ENCODE measurements around the gene CNTN6.

Gene CNTN6

DNA sequence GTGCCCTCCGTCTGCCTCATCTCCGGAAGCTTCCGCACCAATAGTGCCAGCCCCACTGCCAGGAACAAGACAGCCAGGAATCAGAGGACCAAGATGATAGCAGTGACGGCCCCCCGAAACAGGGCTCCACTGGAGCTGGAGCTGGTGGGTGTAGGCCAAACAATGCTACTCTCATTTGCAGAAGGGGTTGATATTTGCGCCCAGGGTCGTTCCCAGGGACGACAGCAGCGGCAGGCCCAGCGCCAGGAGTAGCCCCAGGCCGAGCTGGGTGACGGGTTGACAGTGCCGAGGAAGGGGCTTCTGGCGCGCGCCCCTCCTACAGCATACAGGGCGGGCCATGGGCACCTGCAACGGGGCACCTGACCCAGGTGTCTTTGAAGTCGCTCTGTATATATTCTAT, 301.4 kb downstream of the CNTN6 start:
- Histone ChIP-seq H4K8ac (ENCODE audit: low read depth, low read length) (no peak overlapping the region), H2BK15ac (replicated peaks; ENCODE audit: low read depth) (no peak overlapping the region), H2AK5ac (ENCODE audit: low read length) (no peak overlapping the region), H3K79me2 (ENCODE audit: control insufficient read depth, insufficient read depth, low read length) (no peaks in the 10 kb centered on the region), H3K27ac (ENCODE audit: low read depth, low read length) (no peak overlapping the region), H3K4me1 (ENCODE audit: control insufficient read depth, low read depth, low read length) (no peaks in the 10 kb centered on the region), H3K9ac (ENCODE audit: low read length) (no peak overlapping the region), H3K18ac (ENCODE audit: low read length) (no peak overlapping the region), H2BK5ac (ENCODE audit: low read length) (no peak overlapping the region), H3K56ac (ENCODE audit: low read length) (no peak overlapping the region), H4K5ac (ENCODE audit: low read length) (no peak overlapping the region), H3K36me3 (ENCODE audit: control insufficient read depth, insufficient read depth, low read length) (no peaks in the 10 kb centered on the region), H3K79me1 (ENCODE audit: low read length) (no peaks in the 10 kb centered on the region), H3K4ac (ENCODE audit: low read depth, low read length) (no peak overlapping the region), H2BK120ac (ENCODE audit: low read depth, low read length) (no peak overlapping the region), H3K27me3 (ENCODE audit: insufficient read depth, low read length, poor library complexity) (no peaks in the 10 kb centered on the region), H3K4me3 (ENCODE audit: low read length) (no peak overlapping the region), H3K23ac (ENCODE audit: low read length) (no peak overlapping the region), H3K4me2 (ENCODE audit: low read length) (no peak overlapping the region)
- no CpG with 5 or more reads among the region's 19 CpGs for WGBS (ENCODE audit: extremely low coverage, insufficient coverage, low lambda C conversion rate)
- DNase-seq = no peak

DNA sequence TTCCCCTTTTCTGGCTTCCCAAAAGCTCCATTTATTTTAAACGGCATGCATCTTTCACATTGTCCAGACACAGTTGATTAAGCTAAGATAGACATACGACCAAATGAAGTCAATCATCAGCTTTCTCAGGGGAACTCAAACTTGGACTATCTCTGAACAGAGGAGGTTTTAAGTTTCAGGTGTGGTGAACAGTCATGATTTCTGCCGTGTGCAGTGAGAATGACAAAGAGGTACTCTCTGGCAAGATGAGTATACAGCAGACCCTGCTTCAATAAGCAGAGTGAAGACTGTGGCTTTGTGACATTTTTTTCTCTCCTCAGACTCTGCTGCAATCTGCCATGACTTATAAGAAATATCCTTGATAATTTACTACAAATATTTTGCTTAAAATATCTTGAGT, 307.7 kb downstream of the CNTN6 start:
- no peak overlapping the region for H3K27ac ChIP-seq (ENCODE audit: low read depth, low read length)
- no peaks in the 10 kb centered on the region for H3K4me1 ChIP-seq (ENCODE audit: control insufficient read depth, low read depth, low read length)
- H2BK15ac ChIP-seq (replicated peaks; ENCODE audit: low read depth) = no peak overlapping the region
- no peaks in the 10 kb centered on the region for H3K36me3 ChIP-seq (ENCODE audit: control insufficient read depth, insufficient read depth, low read length)
- H3K79me1 ChIP-seq (ENCODE audit: low read length) = no peaks in the 10 kb centered on the region
- H3K18ac ChIP-seq (ENCODE audit: low read length) = no peak overlapping the region
- no peak overlapping the region for H3K56ac ChIP-seq (ENCODE audit: low read length)
- H3K4me3 ChIP-seq (ENCODE audit: low read length) = no peak overlapping the region
- no peak overlapping the region for H3K9ac ChIP-seq (ENCODE audit: low read length)
- DNase-seq = no peak
- no peaks in the 10 kb centered on the region for H3K27me3 ChIP-seq (ENCODE audit: insufficient read depth, low read length, poor library complexity)
- H3K23ac ChIP-seq (ENCODE audit: low read length) = no peak overlapping the region
- H2BK120ac ChIP-seq (ENCODE audit: low read depth, low read length) = no peak overlapping the region
- no peak overlapping the region for H2AK5ac ChIP-seq (ENCODE audit: low read length)
- H3K4me2 ChIP-seq (ENCODE audit: low read length) = no peak overlapping the region
- no peak overlapping the region for H2BK5ac ChIP-seq (ENCODE audit: low read length)
- WGBS (ENCODE audit: extremely low coverage, insufficient coverage, low lambda C conversion rate) = no CpG with 5 or more reads among the region's 3 CpGs
- H3K79me2 ChIP-seq (ENCODE audit: control insufficient read depth, insufficient read depth, low read length) = no peaks in the 10 kb centered on the region
- H3K4ac ChIP-seq (ENCODE audit: low read depth, low read length) = no peak overlapping the region
- no peak overlapping the region for H4K8ac ChIP-seq (ENCODE audit: low read depth, low read length)
- no peak overlapping the region for H4K5ac ChIP-seq (ENCODE audit: low read length)

DNA sequence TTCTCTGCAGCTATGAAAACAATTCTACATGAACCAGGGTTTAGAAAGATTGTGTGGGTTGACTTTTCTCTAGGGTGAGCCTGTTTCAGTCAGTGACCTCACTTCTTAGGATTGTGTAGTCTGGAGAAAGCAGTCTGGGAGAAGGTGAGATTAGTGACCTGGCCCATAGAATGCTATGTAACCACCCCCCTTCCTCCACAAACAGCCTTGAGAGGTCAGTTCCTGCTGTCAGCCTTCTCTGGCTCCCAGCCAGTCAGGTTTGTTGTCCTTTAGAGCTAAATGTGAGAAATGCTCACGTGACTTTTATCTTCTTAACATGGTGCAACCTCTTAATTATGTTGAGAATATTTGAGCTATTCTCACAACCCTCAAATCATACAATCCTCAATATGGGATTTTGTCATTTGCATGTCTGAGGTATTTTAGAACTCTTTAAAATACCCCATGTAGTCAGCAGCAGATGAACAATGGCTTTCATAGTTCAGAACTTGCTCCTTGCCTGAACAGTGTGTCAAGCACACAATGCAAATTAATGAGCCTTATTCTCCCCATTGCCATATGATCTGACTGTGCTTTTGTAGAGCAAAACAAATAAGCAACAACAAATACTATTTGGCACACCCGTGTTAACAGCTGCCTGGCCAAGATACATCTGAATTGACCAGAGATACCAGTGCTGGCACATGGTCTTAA, 311.6 kb downstream of the CNTN6 start:
- H3K9ac ChIP-seq (ENCODE audit: low read length) = no peak overlapping the region
- no peak overlapping the region for H3K4me3 ChIP-seq (ENCODE audit: low read length)
- H3K4me1 ChIP-seq (ENCODE audit: control insufficient read depth, low read depth, low read length) = no peaks in the 10 kb centered on the region
- peak; percentile 97 for DNase-seq
- H3K27me3 ChIP-seq (ENCODE audit: insufficient read depth, low read length, poor library complexity) = no peaks in the 10 kb centered on the region
- H4K8ac ChIP-seq (ENCODE audit: low read depth, low read length) = no peak overlapping the region
- H3K4ac ChIP-seq (ENCODE audit: low read depth, low read length) = no peak overlapping the region
- H3K79me2 ChIP-seq (ENCODE audit: control insufficient read depth, insufficient read depth, low read length) = no peaks in the 10 kb centered on the region
- H4K5ac ChIP-seq (ENCODE audit: low read length) = no peak overlapping the region
- no peak overlapping the region for H2BK15ac ChIP-seq (replicated peaks; ENCODE audit: low read depth)
- no CpG with 5 or more reads among the region's 2 CpGs for WGBS (ENCODE audit: extremely low coverage, insufficient coverage, low lambda C conversion rate)
- no peak overlapping the region for H3K27ac ChIP-seq (ENCODE audit: low read depth, low read length)
- H2AK5ac ChIP-seq (ENCODE audit: low read length) = no peak overlapping the region
- H2BK5ac ChIP-seq (ENCODE audit: low read length) = no peak overlapping the region
- H3K79me1 ChIP-seq (ENCODE audit: low read length) = no peaks in the 10 kb centered on the region
- no peak overlapping the region for H3K4me2 ChIP-seq (ENCODE audit: low read length)
- no peak overlapping the region for H3K18ac ChIP-seq (ENCODE audit: low read length)
- no peak overlapping the region for H3K56ac ChIP-seq (ENCODE audit: low read length)
- no peaks in the 10 kb centered on the region for H3K36me3 ChIP-seq (ENCODE audit: control insufficient read depth, insufficient read depth, low read length)
- no peak overlapping the region for H2BK120ac ChIP-seq (ENCODE audit: low read depth, low read length)
- H3K23ac ChIP-seq (ENCODE audit: low read length) = no peak overlapping the region

DNA sequence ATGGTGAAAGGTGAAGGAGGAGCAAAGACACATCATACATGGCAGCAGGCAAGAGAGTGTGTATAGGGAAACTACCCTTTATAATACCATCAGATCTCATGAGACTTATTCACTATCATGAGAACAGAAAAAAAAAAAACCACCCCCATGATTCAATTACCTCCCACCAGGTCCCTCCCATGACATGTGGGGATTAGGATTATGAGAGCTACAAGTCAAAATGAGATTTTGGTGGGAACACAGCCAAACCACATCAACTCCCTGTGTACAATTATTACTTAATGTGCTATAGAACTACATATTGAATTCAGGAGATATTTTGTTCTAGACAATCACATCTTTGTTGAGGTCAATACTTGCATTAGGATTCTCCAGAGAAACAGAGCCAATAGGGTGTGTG, 313.4 kb downstream of the CNTN6 start:
- no peak overlapping the region for H3K4me3 ChIP-seq (ENCODE audit: low read length)
- H3K4me1 ChIP-seq (ENCODE audit: control insufficient read depth, low read depth, low read length) = no peaks in the 10 kb centered on the region
- no peak overlapping the region for H3K18ac ChIP-seq (ENCODE audit: low read length)
- no peak for DNase-seq
- H3K79me2 ChIP-seq (ENCODE audit: control insufficient read depth, insufficient read depth, low read length) = no peaks in the 10 kb centered on the region
- H2AK5ac ChIP-seq (ENCODE audit: low read length) = no peak overlapping the region
- H2BK5ac ChIP-seq (ENCODE audit: low read length) = no peak overlapping the region
- H2BK15ac ChIP-seq (replicated peaks; ENCODE audit: low read depth) = no peak overlapping the region
- no peak overlapping the region for H3K23ac ChIP-seq (ENCODE audit: low read length)
- no peak overlapping the region for H4K5ac ChIP-seq (ENCODE audit: low read length)
- no peak overlapping the region for H3K4me2 ChIP-seq (ENCODE audit: low read length)
- no peaks in the 10 kb centered on the region for H3K36me3 ChIP-seq (ENCODE audit: control insufficient read depth, insufficient read depth, low read length)
- no peak overlapping the region for H3K9ac ChIP-seq (ENCODE audit: low read length)
- H3K27me3 ChIP-seq (ENCODE audit: insufficient read depth, low read length, poor library complexity) = no peaks in the 10 kb centered on the region
- no peak overlapping the region for H4K8ac ChIP-seq (ENCODE audit: low read depth, low read length)
- no peak overlapping the region for H3K27ac ChIP-seq (ENCODE audit: low read depth, low read length)
- no peak overlapping the region for H3K4ac ChIP-seq (ENCODE audit: low read depth, low read length)
- H3K79me1 ChIP-seq (ENCODE audit: low read length) = no peaks in the 10 kb centered on the region
- H3K56ac ChIP-seq (ENCODE audit: low read length) = no peak overlapping the region
- H2BK120ac ChIP-seq (ENCODE audit: low read depth, low read length) = no peak overlapping the region

DNA sequence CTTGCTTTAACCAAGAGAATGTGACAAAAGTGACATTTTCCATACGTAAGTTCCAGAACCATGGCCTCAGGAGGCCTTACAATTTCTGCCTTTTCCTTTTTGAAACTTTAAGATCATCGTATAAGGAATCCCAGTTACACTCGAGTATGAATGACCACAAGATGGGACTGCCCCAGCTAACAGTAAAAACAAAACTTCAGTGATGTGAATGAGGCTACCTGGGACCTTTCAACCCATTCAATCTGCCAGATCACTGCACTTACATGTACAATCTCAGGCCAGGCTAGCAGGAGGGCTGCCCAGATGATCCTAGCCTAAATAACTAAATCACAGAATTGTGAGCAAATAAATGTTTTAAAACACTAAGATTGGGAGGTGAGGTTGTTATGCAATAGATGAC, 328.8 kb downstream of the CNTN6 start:
- Histone ChIP-seq H3K36me3 (ENCODE audit: control insufficient read depth, insufficient read depth, low read length) (no peaks in the 10 kb centered on the region), H3K9ac (ENCODE audit: low read length) (no peak overlapping the region), H3K79me2 (ENCODE audit: control insufficient read depth, insufficient read depth, low read length) (no peaks in the 10 kb centered on the region), H3K27ac (ENCODE audit: low read depth, low read length) (no peak overlapping the region), H3K79me1 (ENCODE audit: low read length) (no peaks in the 10 kb centered on the region), H3K56ac (ENCODE audit: low read length) (no peak overlapping the region), H3K4ac (ENCODE audit: low read depth, low read length) (no peak overlapping the region), H2AK5ac (ENCODE audit: low read length) (no peak overlapping the region), H3K18ac (ENCODE audit: low read length) (no peak overlapping the region), H3K4me1 (ENCODE audit: control insufficient read depth, low read depth, low read length) (no peaks in the 10 kb centered on the region), H3K23ac (ENCODE audit: low read length) (no peak overlapping the region), H3K27me3 (ENCODE audit: insufficient read depth, low read length, poor library complexity) (no peaks in the 10 kb centered on the region), H4K5ac (ENCODE audit: low read length) (no peak overlapping the region), H4K8ac (ENCODE audit: low read depth, low read length) (no peak overlapping the region), H3K4me2 (ENCODE audit: low read length) (no peak overlapping the region), H2BK120ac (ENCODE audit: low read depth, low read length) (no peak overlapping the region), H3K4me3 (ENCODE audit: low read length) (no peak overlapping the region), H2BK5ac (ENCODE audit: low read length) (no peak overlapping the region), H2BK15ac (replicated peaks; ENCODE audit: low read depth) (no peak overlapping the region)
- DNase-seq = no peak
- no CpG with 5 or more reads among the region's 3 CpGs for WGBS (ENCODE audit: extremely low coverage, insufficient coverage, low lambda C conversion rate)

DNA sequence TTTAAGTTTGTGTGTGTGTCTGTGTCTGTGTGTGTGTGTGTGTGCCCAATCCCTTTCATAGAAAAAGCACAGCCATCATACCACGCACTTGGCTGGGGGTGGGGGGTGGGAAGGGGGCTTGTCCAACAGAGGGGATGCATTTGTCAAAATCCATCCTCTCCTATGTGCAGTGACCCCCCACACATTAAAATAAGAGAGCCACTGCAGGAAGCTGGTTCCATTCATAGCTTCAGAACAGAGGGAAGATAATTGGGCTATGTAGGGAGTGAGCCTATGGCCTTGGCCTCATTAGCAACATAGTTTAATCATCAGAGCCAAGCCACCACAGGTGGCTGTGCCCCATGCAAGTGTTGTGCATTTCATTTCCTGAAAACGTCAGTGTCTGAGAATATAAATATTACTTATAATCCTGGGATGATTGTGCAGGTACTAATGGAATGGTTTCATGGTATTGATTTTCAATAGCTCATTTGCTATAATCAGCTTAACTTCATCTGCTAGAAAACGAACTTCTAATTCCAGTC, 330.8 kb downstream of the CNTN6 start:
- no peak overlapping the region for H2BK120ac ChIP-seq (ENCODE audit: low read depth, low read length)
- H3K4me2 ChIP-seq (ENCODE audit: low read length) = no peak overlapping the region
- H3K79me1 ChIP-seq (ENCODE audit: low read length) = no peaks in the 10 kb centered on the region
- H3K4me3 ChIP-seq (ENCODE audit: low read length) = no peak overlapping the region
- WGBS (ENCODE audit: extremely low coverage, insufficient coverage, low lambda C conversion rate) = no CpG with 5 or more reads among the region's 3 CpGs
- H4K5ac ChIP-seq (ENCODE audit: low read length) = no peak overlapping the region
- H3K4ac ChIP-seq (ENCODE audit: low read depth, low read length) = no peak overlapping the region
- no peak overlapping the region for H2AK5ac ChIP-seq (ENCODE audit: low read length)
- H2BK15ac ChIP-seq (replicated peaks; ENCODE audit: low read depth) = no peak overlapping the region
- H3K23ac ChIP-seq (ENCODE audit: low read length) = no peak overlapping the region
- H4K8ac ChIP-seq (ENCODE audit: low read depth, low read length) = no peak overlapping the region
- H3K36me3 ChIP-seq (ENCODE audit: control insufficient read depth, insufficient read depth, low read length) = no peaks in the 10 kb centered on the region
- no peak overlapping the region for H2BK5ac ChIP-seq (ENCODE audit: low read length)
- no peak overlapping the region for H3K18ac ChIP-seq (ENCODE audit: low read length)
- H3K4me1 ChIP-seq (ENCODE audit: control insufficient read depth, low read depth, low read length) = no peaks in the 10 kb centered on the region
- no peak for DNase-seq
- no peak overlapping the region for H3K9ac ChIP-seq (ENCODE audit: low read length)
- no peaks in the 10 kb centered on the region for H3K79me2 ChIP-seq (ENCODE audit: control insufficient read depth, insufficient read depth, low read length)
- no peak overlapping the region for H3K27ac ChIP-seq (ENCODE audit: low read depth, low read length)
- H3K27me3 ChIP-seq (ENCODE audit: insufficient read depth, low read length, poor library complexity) = no peaks in the 10 kb centered on the region
- no peak overlapping the region for H3K56ac ChIP-seq (ENCODE audit: low read length)
